Fibroblast of the aortic adventitia (primary cell): Measurements from ENCODE around the gene DCC. TPM values are rescaled to one million over a fixed set of nuclear protein-coding genes. Genes with fewer than 3 reads are reported as not detected.

Source experiments
- DNase-seq: peaks from one replicate; pipeline ENCODE4 v3.0.0-alpha.2; 2010; ENCODE audit warnings: low read depth
- H3K4me3 ChIP-seq: 2 replicates; pipeline ENCODE4 v1.5.1; 2011; ENCODE audit warnings: low read depth, mild to moderate bottlenecking, control low read depth, low read length, moderate library complexity
- total RNA-seq: library from RNA; depleted of rRNA; stranded (reverse); fragments of >200 nt; gene quantifications from 2 replicates; pipeline ENCODE4 v1.2.3, GENCODE V29; 2012; ENCODE audit warnings: low replicate concordance
- TF ChIP-seq, protein P1 (sequence below): IDR thresholded peaks from 2 replicates; pipeline ENCODE4 v1.5.1; 2011; ENCODE audit warnings: mild to moderate bottlenecking, low read length, control low read depth, inconsistent platforms; ENCODE audit not compliant: insufficient read depth

The DCC gene
- total RNA-seq, 1 donor: 0.09 TPM

DNA sequence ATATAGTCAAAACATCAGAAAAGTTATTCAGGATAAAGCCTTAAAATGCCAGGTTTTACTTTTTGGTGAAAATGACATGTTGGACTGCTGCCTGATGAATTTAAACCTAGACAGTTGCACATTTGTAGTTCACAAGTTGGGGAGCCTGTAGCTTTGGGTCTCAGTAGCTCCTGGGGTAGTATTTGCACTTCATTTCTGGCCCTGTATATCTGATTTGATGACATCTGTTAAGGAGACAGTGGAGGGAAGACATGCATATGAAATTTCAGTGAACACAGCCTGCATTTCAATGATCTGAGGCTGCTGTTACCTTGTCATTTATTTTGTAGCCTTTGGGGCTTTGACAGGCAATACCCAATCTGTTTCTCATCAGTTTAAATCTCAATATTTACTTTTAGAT lies 156.4 kb downstream of the DCC start:
- TF ChIP-seq, protein P1, sequence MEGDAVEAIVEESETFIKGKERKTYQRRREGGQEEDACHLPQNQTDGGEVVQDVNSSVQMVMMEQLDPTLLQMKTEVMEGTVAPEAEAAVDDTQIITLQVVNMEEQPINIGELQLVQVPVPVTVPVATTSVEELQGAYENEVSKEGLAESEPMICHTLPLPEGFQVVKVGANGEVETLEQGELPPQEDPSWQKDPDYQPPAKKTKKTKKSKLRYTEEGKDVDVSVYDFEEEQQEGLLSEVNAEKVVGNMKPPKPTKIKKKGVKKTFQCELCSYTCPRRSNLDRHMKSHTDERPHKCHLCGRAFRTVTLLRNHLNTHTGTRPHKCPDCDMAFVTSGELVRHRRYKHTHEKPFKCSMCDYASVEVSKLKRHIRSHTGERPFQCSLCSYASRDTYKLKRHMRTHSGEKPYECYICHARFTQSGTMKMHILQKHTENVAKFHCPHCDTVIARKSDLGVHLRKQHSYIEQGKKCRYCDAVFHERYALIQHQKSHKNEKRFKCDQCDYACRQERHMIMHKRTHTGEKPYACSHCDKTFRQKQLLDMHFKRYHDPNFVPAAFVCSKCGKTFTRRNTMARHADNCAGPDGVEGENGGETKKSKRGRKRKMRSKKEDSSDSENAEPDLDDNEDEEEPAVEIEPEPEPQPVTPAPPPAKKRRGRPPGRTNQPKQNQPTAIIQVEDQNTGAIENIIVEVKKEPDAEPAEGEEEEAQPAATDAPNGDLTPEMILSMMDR: no peak
- DNase-seq: no peak

DNA sequence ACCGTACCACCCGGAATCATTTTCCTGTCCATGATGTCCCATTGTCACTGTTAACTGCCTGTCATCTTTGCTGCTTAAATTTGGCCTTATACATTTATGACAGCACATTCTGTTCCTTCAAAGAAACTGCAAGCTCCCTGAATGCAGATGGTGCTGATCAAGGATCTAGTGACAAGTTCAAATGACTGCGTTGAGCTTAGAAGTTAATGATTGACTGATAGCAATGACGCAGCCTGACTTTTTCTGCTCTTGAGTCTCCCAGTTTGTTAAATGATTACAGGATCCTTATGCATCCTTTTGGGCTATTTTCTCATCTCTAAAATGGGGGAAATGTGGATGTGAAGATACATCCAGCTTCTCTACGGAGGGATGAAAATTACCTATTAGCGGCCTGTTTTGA lies 159.0 kb downstream of the DCC start:
- DNase-seq: no peak
- H3K4me3 ChIP-seq: no peak overlapping the region
- TF ChIP-seq, protein P1: no peak

More for the DNA sequence above, 156.4 kb downstream of the DCC start:
- no peak overlapping the region for H3K4me3 ChIP-seq

DNA sequence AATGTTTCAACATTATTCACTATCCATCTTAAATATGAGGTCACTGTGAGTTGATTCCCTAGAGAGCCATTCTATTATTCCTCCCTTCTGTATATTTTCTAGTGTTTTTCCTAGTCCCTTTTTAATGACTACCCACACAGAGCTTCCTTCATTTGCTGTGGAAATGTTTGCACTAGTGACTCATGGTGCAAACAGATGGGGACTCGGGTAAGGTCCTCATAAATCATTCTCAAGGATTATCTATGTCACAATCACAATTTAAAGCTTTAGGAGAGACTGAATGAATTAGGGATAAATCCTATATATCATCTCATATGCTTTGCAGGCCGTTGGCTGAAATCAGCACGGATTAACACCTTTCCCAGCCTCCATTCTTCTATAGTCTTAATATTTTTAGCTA lies 159.6 kb downstream of the DCC start:
- DNase-seq: no peak
- H3K4me3 ChIP-seq: no peak overlapping the region
- TF ChIP-seq, protein P1: no peak

GRCh38 chr18:52504589-52504988 lies 164.6 kb downstream of the DCC start:
- H3K4me3 ChIP-seq: no peak overlapping the region
- no peak for DNase-seq
- TF ChIP-seq, protein P1: no peak

DNA sequence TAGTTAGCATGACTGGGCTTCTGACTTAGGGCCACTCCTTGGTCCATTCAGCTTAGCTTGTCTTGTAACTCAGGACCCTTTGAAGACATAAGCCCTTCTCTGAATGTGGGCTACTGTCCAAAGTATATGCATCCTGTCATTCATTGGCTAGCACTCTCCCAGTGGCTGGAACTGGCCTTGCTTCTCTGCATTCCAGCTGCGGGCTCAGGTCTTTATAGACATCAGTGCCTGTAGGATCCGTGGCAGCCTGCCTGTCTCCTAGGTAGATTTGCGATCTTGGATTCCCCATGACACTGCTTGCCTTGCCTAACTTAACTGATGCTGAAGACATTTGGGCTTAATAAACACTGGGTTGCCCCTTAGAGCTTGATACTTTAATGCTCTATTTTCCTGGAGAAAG lies 170.1 kb downstream of the DCC start:
- no peak for DNase-seq

GRCh38 chr18:52518086-52518485 lies 178.1 kb downstream of the DCC start:
- no peak overlapping the region for H3K4me3 ChIP-seq
- TF ChIP-seq, protein P1: no peak
- DNase-seq: no peak

More for the DNA sequence above, 170.1 kb downstream of the DCC start:
- TF ChIP-seq, protein P1: no peak
- no peak overlapping the region for H3K4me3 ChIP-seq

GRCh38 chr18:52519021-52519420 lies 179.0 kb downstream of the DCC start:
- TF ChIP-seq, protein P1: no peak
- DNase-seq: no peak
- H3K4me3 ChIP-seq: no peak overlapping the region
